CD4-positive, alpha-beta T cell (primary cell): Measurements from ENCODE around the gene CTNNA2. TPM values are rescaled to one million over a fixed set of nuclear protein-coding genes. Genes with fewer than 3 reads are reported as not detected.

Experiments
- ATAC-seq: fragments of 200-7000 bp; cut with Tn5 transposase; one replicate; pipeline ENCODE4 v1.10.0; 2022; ENCODE audit warnings: mild to moderate bottlenecking; ENCODE audit not compliant: poor library complexity
- CTCF ChIA-PET: fragments of 350-600 bp; sonication (Branson Sonifier 250); formaldehyde crosslinking; loops from one replicate; lab custom pipeline; 2021; ENCODE audit warnings: antibody characterized with exemption, inconsistent platforms; lab: Charles Lee
- POLR2A ChIA-PET: fragments of 350-600 bp; sonication (Branson Sonifier 250); formaldehyde crosslinking; loops from one replicate; lab custom pipeline; 2021; ENCODE audit warnings: antibody characterized with exemption, inconsistent platforms; lab: Charles Lee
- DNase-seq, 14 experiments: peaks; one replicate each; pipeline ENCODE4 v3.0.0-alpha.2; 2013 to 2020; ENCODE audit warnings: mixed read lengths in 2 of 14
- H3K27ac ChIP-seq, 2 donors: one replicate each; pipeline versions ENCODE4 v1.5.1 to v1.7.0; 2013; ENCODE audit warnings: low read length in 2 of 2, low read depth in 1 of 2, mild to moderate bottlenecking in 1 of 2
- H3K27me3 ChIP-seq, 2 experiments: 1 replicate in 1 of 2; 2 replicates in 1 of 2; pipeline versions ENCODE4 v1.6.1 to v1.7.0; 2013; ENCODE audit warnings: low read length in 2 of 2, control low read depth in 1 of 2, mild to moderate bottlenecking in 1 of 2, moderate library complexity in 1 of 2; ENCODE audit not compliant: insufficient read depth in 2 of 2, control insufficient read depth in 1 of 2
- H3K36me3 ChIP-seq: one replicate; pipeline ENCODE4 v1.6.1; 2013; ENCODE audit warnings: low read length, control low read depth; ENCODE audit not compliant: insufficient read depth
- H3K4me1 ChIP-seq: one replicate; pipeline ENCODE4 v1.6.1; 2013; ENCODE audit warnings: low read length, control low read depth; ENCODE audit not compliant: insufficient read depth
- H3K4me3 ChIP-seq: one replicate; pipeline ENCODE4 v1.5.1; 2013; ENCODE audit warnings: mild to moderate bottlenecking, low read length, moderate library complexity
- H3K9me3 ChIP-seq, 2 experiments: 1 replicate in 1 of 2; 2 replicates in 1 of 2; pipeline versions ENCODE4 v1.6.1 to v1.7.0; 2013; ENCODE audit warnings: low read length in 2 of 2, mild to moderate bottlenecking in 2 of 2, control low read depth in 1 of 2, moderate library complexity in 1 of 2; ENCODE audit not compliant: control insufficient read depth in 1 of 2, insufficient read depth in 1 of 2
- H3K27ac Mint-ChIP-seq: one replicate; pipeline ENCODE4 v1.8.0; 2020; ENCODE audit warnings: mixed read lengths
- H3K27me3 Mint-ChIP-seq: one replicate; pipeline ENCODE4 v1.8.0; 2021; ENCODE audit warnings: mixed read lengths
- H3K36me3 Mint-ChIP-seq: one replicate; pipeline ENCODE4 v1.8.0; 2021; ENCODE audit warnings: low read depth, mixed read lengths
- H3K4me1 Mint-ChIP-seq: one replicate; pipeline ENCODE4 v1.8.0; 2021; ENCODE audit warnings: low read depth, mixed read lengths
- H3K4me3 Mint-ChIP-seq: one replicate; pipeline ENCODE4 v1.8.0; 2020; ENCODE audit warnings: mild to moderate bottlenecking, mixed read lengths
- H3K9me3 Mint-ChIP-seq: one replicate; pipeline ENCODE4 v1.8.0; 2020; ENCODE audit warnings: mixed read lengths
- CTCF ChIP-seq: fragments of 200-600 bp; IDR thresholded peaks from one replicate; pipeline ENCODE4 v1.8.0; 2022; ENCODE audit warnings: antibody characterized with exemption, mild to moderate bottlenecking
- intact Hi-C, 2 experiments: fragments of 100-400 bp; cut with DNase I in 1 of 2; cut with micrococcal nuclease in 1 of 2; formaldehyde crosslinking; loops; one replicate each; pipeline versions ENCODE4 v1.15.1 to v1.9.0; 2023 to 2025; cut with DNase I, micrococcal nuclease
- total RNA-seq, 174 experiments: library from RNA in 2 of 174; stranded (reverse) in 2 of 174; gene quantifications; one replicate each; pipeline ENCODE4 v1.2.3 and lab custom pipeline; 2021 to 2026

Gene CTNNA2
- total RNA-seq, 2 experiments from 2014 or later, result not detected

DNA sequence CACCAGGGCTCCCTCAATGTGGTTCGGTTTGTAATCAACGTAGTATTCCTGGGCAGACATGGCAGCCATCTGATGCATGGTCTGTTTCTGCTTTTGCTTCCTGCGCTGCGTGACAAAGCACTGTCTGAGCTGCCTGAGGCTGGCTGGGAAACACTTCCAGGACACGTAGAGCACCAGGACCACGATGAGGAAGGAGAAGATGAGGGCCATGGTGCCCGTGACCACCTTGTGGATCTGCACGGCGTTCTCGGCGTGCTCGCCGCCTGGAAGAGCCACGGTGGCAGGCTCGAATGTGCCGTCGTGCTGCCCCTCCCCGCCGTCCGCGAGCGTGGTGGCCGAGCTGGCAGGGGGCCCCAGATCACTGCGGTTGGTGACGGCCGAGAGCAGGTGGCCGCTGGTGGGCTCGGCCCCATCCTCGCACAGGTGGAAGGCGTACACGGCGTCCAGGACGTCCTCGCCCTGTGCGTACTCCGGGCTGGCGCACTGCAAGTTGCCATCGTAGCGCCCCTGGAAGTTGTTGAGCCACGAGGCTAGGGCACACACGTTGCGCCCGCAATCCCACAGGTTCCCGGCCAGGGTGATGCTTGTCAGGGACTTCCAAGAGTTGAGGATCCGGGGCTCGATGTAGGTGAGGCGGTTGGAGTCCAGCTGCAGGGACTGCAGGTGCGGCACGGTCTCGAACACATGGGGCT lies 789.6 kb downstream of the CTNNA2 start:
- no peaks in the 10 kb centered on the region for H3K36me3 Mint-ChIP-seq
- H3K9me3 ChIP-seq, result peaks cover 0 to 29% of the 10 kb centered on the region in 2 experiments
- no peak for TF ChIP-seq CTCF
- POLR2A ChIA-PET, result no interaction called here
- H3K9me3 Mint-ChIP-seq, result peaks cover 3% of the 10 kb centered on the region
- H3K27ac Mint-ChIP-seq, result no peak overlapping the region
- peaks cover 64% of the 10 kb centered on the region for H3K27me3 Mint-ChIP-seq
- H3K27ac ChIP-seq, result no peak overlapping the region
- peaks cover 21 to 34% of the 10 kb centered on the region in 2 experiments for H3K27me3 ChIP-seq
- H3K36me3 ChIP-seq, result no peaks in the 10 kb centered on the region
- no peak overlapping the region for H3K4me3 ChIP-seq
- H3K4me1 ChIP-seq, result no peaks in the 10 kb centered on the region
- no peaks in the 10 kb centered on the region for H3K4me1 Mint-ChIP-seq
- CTCF ChIA-PET, result no interaction called here
- ATAC-seq (no peak), DNase-seq (no peak)
- intact Hi-C loops, result no loop called here
- H3K4me3 Mint-ChIP-seq, result no peak overlapping the region

DNA sequence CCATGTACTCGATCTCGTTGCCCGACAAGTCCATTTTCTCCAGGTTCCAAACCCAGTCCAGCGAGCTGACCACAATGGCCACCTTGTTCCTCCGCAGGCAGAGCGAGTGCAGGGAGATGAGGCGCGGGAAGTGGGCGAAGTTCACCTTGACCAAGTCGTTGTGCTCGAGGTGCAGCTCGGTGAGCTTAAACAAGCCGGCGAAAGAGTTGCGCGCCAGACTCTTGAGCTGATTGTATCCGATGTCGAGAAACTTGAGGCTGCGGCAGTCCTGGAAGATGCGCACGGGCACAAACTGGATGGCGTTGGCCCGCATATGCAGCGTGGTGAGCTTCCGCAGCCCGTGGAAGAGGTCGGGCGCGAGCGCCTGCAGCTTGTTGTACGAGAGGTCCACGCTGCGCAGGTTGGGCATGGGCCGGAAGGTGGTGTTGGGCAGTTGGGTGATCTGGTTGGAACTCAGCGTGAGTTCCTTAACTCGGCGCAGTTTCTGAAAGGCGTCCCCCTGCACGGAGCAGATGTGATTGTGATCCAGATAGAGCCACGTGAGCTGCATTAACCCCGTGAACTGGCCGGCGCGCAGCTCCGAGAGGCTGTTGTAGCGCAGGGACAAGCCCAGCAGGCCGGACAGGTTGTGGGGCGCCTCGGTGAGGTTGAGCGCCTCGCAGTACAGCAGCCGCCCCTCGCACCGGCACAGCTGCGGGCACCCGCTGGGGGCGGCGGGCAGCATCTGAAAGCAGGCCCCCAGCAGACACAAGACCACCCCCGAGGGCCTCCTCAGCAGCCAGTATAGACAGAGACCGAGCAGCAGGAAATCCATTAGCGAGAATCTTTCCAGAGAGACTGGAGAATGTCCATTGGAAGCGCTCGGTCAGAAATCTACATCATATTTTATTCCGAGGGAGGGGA lies 790.4 kb downstream of the CTNNA2 start:
- DNase-seq (no peak), ATAC-seq (no peak)
- H3K4me3 Mint-ChIP-seq, result no peak overlapping the region
- peaks cover 61% of the 10 kb centered on the region for H3K27me3 Mint-ChIP-seq
- no peak for TF ChIP-seq CTCF
- intact Hi-C loops, result no loop called here
- H3K27ac ChIP-seq, result no peak overlapping the region
- H3K27ac Mint-ChIP-seq, result no peak overlapping the region
- H3K36me3 Mint-ChIP-seq, result no peaks in the 10 kb centered on the region
- POLR2A ChIA-PET, result no interaction called here
- peaks cover 0 to 29% of the 10 kb centered on the region in 2 experiments for H3K9me3 ChIP-seq
- H3K4me1 Mint-ChIP-seq, result no peaks in the 10 kb centered on the region
- H3K27me3 ChIP-seq, result peaks cover 21 to 34% of the 10 kb centered on the region in 2 experiments
- H3K9me3 Mint-ChIP-seq, result peaks cover 2% of the 10 kb centered on the region
- no peaks in the 10 kb centered on the region for H3K4me1 ChIP-seq
- CTCF ChIA-PET, result no interaction called here
- H3K36me3 ChIP-seq, result no peaks in the 10 kb centered on the region
- no peak overlapping the region for H3K4me3 ChIP-seq

DNA sequence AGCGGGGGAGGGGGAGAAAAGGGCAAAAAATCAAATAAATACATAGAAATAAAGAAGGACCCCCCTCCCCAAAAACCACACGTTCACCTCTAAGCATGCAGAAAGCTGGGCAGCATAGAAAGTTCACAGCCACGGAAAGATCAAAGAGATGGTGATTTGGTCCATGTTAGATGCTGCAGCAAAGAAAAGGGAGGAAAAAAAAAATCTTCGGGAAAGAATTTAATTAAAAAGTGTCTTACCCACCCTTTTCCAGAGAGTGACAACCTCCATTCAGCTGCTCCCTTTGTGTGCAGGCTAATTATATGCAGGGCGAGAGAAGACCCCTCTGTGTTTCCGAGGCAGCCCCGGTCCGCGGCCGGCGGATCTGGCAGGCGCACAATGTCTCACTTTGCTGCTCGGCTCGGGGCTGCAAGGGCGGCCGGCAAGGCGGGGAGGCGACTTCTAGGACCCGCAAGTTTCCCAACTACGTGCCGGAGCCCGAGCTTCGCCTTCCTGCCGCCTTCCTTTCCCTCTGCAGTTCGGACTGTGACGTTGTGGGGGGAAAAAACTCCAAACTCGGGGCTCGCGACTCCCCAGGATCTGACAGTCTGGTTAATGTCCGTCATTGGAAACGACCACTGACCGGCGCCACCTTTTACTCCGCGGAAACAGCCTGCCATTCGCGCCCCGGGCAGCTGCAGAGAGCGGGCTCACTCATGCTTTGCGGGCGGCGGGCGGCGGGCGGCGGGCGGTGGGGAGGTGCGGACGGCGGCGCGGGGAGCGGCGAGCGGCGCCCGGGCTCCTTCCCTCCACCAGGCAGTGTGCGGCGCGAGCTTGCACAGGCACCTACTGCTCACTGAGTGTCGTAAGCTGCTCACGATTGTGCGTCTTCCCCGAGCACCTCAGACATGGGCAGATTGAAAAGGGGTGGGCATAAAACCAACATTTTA lies 791.3 kb downstream of the CTNNA2 start, which contains the start of gene LRRTM1:
TSS of gene LRRTM1 (minus strand) at position 844 of the 929 bp plus-strand sequence. CDS start 933 bp downstream, outside the sequence.
- CTCF ChIA-PET, result no interaction called here
- Histone ChIP-seq H3K4me3 (no peak within 1 kb of the TSS), H3K9me3 (peaks cover 0 to 29% of the 10 kb centered on the region in 2 experiments), H3K4me1 (no peaks in the 10 kb centered on the region), H3K36me3 (no peaks in the 10 kb centered on the region), H3K27me3 (peaks cover 21 to 34% of the 10 kb centered on the region in 2 experiments), H3K27ac (no peak within 1 kb of the TSS)
- Mint-ChIP-seq H3K27me3 (peaks cover 55% of the 10 kb centered on the region), H3K4me3 (no peak within 1 kb of the TSS), H3K27ac (no peak within 1 kb of the TSS), H3K4me1 (no peaks in the 10 kb centered on the region), H3K9me3 (peaks cover 2% of the 10 kb centered on the region), H3K36me3 (no peaks in the 10 kb centered on the region)
- TF ChIP-seq CTCF, result no peak
- intact Hi-C loops, result no loop called here
- DNase-seq (no peak), ATAC-seq (no peak)
- POLR2A ChIA-PET, result no interaction called here
